GM18858 (cell line): ENCODE results near the gene BCR.
A peak's percentile ranks its signal among the peaks of the same experiment; 100 is the strongest.

Experiments used
- ATAC-seq: cut with Tn5 transposase; IDR thresholded peaks from one replicate; pipeline ENCODE4 v1.9.1; 2021; ENCODE audit not compliant: unreplicated experiment

The BCR gene

GRCh38 chr22:23258826-23259170 is 78.5 kb downstream of the BCR start:
- no peak for ATAC-seq

GRCh38 chr22:23259916-23260644 is 79.8 kb downstream of the BCR start:
- ATAC-seq, result no peak

DNA sequence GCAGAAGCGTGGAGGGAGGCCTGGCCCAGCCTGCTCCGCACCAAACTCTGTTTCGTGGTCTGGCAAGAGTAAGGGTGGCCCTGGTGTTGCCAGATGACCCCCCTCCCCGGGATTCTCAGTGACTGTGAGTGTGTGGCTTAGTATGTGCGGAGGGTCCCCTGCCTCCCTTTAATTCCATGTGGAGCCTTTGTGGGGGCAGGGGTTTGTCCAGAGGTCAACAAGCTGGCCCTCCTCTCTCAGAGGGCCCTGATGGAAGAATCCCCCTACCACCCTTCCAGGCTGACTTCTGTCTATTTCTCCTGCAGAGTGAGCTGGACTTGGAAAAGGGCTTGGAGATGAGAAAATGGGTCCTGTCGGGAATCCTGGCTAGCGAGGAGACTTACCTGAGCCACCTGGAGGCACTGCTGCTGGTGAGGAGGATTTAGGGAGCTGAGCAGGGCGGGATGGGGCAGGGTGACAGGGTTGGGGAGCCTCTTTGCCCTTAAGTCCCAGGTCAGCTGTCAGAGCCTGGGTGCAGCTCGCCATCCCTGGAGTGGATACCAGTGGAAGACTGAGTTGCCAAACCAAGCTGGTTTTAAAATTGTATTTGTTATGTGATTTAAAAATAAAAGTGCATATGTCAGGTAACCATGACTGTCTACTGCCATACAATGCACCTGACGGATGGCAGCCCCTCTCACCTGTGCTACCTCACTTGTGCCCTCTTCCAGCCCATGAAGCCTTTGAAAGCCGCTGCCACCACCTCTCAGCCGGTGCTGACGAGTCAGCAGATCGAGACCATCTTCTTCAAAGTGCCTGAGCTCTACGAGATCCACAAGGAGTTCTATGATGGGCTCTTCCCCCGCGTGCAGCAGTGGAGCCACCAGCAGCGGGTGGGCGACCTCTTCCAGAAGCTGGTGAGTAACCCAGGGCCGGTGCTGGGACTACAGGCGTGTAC is 80.6 kb downstream of the BCR start:
- no peak for ATAC-seq

DNA sequence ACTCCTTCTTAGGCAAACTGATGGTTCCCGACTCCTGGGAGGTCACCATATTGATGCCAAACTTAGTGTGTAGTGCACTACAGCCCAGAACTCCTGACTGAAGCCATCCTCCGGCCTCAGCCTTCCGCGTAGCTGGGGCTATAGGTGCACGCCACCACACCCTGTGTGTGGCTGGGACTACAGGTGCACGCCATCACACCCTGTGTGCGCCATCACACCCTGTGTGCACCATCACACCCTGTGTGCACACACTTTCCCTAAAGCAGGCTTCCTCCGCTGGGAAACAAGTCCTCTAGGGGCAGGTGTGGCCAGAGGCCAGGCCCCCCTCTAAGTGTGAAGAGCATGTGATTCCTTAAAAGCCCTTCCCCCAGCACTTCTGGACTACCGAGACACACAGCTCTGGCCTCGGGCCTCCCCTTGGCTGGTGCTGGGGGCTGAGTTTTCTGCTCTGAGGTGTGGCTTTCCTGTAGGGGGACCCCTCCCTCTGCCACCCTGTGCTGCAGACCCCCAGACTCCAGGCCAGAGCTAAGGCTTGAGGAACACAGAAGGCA is 81.7 kb downstream of the BCR start:
- ATAC-seq, result no peak

DNA sequence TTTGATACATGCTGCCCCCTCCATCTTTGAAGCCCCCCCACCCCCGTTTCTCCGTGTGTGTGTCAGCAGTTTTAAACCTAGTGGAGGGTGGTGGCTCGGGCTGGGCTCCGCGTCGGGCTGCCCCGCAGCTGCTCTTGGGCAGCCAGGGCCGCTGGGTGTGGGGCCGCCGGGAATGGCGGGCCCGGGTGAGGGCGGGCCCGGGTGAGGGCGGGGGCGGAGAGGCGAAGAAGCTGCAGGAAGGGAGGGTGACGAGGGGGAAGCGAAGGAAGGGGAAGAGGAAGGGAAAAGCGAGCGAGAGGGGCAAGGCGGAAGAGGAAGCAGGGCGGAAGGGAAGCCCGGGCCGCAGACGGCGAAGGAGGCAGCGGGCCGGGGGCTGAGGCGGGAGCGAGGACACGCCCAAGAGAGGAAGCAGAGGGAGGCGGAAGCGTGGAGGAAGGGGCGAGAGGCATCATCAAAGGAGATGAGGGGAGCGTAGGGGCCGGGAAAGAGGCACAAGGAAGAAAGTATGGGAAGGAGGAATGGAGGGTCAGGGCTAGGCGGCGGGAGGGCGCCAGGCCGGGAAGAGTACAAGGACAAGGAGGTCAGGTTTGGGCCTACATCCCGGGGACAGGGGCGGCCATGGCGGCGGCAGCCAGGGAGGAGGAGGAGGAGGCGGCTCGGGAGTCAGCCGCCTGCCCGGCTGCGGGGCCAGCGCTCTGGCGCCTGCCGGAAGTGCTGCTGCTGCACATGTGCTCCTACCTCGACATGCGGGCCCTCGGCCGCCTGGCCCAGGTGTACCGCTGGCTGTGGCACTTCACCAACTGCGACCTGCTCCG is 82.4 kb downstream of the BCR start:
- ATAC-seq, result no peak

DNA sequence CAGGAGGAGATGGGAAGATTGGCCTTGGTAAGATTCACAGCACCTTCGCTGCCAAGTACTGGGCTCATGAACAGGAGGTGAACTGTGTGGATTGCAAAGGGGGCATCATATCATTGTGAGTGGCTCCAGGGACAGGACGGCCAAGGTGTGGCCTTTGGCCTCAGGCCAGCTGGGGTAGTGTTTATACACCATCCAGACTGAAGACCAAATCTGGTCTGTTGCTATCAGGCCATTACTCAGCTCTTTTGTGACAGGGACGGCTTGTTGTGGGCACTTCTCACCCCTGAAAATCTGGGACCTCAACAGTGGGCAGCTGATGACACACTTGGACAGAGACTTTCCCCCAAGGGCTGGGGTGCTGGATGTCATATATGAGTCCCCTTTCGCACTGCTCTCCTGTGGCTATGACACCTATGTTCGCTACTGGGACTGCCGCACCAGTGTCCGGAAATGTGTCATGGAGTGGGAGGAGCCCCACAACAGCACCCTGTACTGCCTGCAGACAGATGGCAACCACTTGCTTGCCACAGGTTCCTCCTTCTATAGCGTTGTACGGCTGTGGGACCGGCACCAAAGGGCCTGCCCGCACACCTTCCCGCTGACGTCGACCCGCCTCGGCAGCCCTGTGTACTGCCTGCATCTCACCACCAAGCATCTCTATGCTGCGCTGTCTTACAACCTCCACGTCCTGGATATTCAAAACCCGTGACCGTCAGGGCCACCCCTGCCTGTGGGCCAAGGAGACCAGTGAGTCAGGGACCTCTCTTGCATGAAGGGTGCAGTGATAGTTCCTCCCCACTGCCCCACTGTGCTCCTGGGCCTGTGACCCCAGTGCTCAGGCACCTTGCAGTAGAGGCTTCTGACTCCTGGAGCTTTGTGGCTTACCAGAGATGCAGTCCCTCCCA is 83.6 kb downstream of the BCR start:
- ATAC-seq, result peak; percentile 53

DNA sequence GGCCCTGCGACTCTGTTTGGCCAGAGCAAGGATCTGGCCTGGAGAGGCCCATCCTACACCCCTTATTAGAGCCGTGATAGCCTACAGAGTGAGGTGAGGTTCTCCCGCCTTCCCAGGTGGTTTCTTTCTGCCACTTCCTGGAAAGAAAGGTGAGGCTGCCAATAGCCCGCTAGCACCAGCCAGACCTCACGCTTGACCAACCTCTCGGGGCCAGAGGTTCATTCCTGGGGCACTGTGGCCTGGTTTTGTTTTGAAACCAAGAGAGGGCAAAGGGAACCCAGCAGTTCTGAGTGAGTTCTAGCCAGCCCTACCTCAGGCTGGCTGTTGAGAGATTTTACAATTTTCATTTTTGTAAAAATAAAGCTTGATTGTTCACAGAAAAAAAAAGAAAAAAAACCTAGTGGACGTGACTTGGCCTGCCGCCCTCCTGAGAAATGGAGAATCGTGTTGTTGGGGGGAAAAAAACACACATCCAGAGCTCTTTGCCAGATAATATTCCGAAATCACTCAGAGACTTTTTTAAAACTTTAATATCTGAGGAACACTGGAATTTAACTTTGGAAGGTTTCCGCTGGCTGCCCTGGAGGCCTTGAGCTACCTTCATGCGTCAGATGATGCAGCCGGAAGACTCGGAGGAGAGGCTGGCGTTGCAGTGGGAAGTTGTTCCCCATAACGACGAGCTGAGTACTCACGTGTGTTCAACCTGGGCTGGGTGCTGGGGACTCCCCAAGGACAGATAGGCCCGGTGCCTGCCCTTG is 84.5 kb downstream of the BCR start:
- ATAC-seq, result no peak

- no peak for ATAC-seq
These were observed 85.0 kb downstream of the BCR start for GRCh38 chr22:23265368-23265700.

- no peak for ATAC-seq
These were observed 86.5 kb downstream of the BCR start for GRCh38 chr22:23266780-23267179.

DNA sequence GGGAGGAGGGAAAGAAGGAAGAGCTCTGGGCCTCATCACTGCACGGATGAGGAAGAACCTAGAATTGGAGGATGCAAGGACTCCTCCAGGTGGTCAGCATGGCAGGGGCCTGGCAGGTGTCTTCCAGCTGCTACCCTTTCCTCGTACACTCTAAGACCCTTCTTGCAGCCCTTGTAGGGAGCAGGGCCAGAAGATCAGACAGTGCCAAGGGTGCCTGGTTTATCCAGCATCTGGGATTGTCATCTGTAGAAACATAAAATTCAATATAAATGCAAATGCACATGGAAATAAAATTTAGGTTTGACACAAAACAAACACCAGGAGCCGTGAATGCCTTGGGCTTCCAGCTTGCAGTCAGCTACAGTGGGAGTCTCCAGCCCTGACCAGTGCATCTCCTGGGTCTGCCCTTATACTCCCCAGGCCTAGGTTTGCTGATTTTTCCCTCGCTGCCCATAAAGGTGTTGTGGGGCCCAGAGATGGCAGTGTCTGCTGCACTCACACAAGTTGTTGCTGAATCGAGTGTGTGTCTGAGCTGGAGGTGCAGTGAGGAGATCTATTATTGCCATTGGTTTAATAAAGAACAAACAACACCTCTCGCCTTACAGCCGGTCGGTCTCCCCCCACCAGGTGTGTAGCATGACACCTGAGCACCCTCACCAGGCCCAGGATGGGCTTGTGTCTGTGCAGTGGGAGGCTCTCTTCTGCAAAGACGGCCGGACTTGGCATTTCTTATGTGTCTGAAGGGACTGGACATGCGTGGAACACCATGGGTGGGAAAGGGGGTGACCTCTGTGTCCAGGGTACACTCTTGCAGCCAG is 87.1 kb downstream of the BCR start:
- ATAC-seq, result no peak

DNA sequence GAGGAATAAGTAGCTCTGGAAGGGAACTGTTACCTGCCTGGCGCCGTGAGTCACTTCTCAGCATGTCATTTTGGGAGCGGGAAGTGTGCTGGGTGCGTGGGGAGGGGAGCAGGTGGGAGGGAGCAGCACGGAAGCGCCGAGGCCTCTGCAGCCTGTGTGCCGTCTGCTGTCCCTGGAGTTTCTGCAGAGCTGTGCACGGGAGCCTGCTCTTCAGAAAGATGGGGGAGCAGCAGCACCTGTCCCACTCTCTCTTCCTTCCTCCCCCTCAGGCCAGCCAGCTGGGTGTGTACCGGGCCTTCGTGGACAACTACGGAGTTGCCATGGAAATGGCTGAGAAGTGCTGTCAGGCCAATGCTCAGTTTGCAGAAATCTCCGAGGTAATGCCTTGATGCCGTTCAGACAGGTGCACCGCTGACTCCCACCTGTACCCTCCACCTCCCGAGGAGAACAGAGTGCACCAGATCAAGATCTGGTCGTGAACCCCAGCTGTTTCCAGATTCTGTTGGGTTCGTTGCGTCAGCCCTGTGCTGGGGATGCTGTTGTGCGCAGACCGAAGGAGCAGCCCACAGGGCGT is 87.9 kb downstream of the BCR start:
- no peak for ATAC-seq

DNA sequence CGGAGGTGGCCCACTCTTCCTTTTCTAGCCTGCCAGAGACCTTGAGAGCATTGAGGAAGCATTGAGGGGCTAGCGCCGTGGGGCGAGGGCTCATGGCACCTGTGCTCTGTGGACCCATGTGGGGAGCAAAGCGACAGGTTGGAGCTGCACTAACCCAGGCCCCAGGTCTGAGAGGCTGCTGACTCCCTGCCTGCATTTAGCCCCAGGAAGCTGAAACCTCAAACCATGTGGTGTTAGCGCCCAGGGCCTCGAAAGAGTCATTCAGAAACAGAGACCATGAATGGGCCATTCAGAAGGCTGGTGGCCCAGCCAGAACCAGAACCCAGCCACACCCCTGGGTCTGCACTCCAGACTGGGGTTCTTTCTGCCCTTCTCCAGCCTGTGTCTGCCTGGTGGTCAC is 88.6 kb downstream of the BCR start:
- ATAC-seq, result no peak

DNA sequence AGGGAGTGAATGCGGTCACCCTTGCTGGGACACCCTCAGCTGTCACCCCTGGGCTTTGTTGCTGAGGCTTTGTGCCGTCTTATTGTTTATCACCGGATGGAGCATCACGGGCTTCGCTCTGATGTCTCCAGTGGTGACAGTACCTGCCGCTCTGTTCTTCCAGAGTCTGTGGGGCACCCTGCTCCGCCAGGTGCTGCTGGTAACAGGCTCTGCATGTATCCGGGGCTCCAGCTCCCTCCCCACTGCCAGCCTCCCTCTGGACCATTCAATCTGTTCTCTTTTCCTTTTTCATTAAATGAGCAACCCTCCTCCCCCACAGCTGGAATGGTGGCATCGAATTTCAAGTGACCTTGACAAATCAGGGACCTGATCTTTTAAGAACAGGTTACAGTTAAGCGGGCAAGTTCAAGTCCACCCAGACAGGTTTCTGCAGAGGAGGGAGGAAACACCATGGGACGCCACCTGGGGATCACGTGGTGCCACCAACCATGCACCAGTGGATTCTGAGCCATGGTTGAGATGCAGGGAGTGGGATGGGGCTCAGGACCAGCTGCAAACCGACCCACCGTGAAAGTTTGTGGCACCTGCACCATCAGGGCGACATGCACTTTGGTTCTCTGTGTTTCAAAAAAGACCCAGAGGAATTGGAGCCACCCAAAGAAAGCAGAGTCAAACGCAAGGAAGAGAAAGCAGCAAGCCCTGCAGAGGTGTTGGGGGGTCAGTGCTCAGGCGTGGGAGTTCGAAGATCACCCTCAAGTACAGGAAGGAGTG is 89.3 kb downstream of the BCR start:
- ATAC-seq, result no peak

- ATAC-seq, result no peak
These were observed 90.0 kb downstream of the BCR start for GRCh38 chr22:23270212-23270733.

DNA sequence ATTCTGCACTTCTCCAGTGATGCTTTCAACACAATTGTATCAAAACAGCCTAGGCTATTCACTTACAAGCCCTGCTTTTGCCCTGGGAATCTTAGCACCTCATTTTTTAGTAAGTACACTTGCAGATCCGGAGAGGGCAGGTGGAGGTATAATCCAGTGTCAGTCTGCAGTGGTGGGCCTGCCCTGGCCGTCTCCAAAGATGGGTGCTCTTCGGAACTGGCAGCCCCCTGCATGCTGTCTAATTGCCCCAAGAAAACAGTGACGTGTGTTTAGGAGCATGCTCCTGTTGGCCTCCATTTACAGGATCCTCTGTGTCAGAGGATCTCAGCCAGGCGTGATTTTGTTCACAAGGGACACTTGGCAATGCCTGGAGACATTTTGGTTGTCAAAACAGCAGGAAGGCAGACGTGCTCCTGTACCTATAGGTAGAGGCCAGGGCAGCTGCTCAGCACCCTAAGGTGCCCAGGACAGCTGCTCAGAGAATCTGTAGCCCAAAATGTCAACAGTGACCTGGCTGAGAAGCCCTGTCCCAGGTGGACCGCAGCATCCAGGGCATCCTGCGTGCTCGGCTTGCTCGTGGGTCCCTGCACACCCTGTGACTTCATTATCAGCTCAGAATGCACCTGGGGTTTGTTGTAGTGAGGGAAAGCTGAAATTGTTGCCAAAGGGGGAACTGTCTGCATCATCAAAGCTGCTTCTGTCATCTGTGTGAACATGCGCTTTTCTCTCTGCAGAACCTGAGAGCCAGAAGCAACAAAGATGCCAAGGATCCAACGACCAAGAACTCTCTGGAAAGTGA is 90.7 kb downstream of the BCR start:
- no peak for ATAC-seq

DNA sequence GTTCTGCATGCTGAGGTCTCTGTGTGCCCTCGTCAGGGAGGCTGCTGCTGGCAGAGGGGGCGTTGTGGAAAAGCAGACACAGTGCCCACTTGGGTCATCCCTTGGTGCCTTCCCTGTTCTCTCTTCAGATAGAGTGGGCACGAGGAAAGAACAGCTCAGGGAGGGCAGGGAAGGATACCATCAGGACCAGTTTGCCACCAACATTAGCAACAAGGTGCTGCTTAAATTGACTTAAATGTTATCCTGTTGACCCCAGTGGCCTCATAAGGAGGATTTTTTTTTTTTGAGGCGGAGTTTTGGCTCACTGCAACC is 91.2 kb downstream of the BCR start:
- ATAC-seq, result no peak

DNA sequence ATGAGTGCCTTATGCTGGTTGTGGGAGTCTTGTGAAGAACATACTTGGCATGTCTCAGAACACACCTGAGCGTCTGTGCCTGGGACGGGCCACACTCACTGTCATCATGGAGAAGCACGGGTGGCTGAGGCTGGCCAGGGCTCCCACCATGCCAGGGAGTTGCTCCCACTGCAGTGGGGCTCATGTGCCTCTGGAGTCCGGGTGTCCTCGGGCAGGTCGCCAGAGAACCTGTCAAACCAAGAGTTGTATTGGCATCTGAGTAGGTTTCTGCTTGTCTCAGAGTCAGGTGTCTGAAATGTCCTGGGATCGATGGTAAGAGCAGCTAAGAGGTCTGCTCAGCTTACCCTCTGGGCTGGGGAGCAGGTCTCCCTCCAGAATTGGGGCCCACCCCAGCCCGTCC is 92.1 kb downstream of the BCR start:
- no peak for ATAC-seq
